Peyer's patch (tissue), 4 donors: ENCODE data around the gene DNASE2. TPM values are rescaled to one million over a fixed set of nuclear protein-coding genes. Genes with fewer than 3 reads are reported as not detected.
"Not testable (repeated sequence)": the region's sequence is repeated elsewhere in the genome, so short reads cannot be mapped to it uniquely, and the experiment has no call there.

Source experiments
- DNase-seq, 3 donors: peaks; one replicate each; pipeline ENCODE4 v3.0.0-alpha.2; 2017 to 2019
- H3K27ac ChIP-seq, 4 donors: fragments of 200-600 bp; sonication (generic); one replicate each; pipeline ENCODE4 v1.5.1; 2016 to 2019
- H3K27me3 ChIP-seq, 2 donors: fragments of 200-600 bp; sonication (generic); one replicate each; pipeline ENCODE4 v1.5.1; 2019
- H3K36me3 ChIP-seq, 3 donors: fragments of 200-600 bp; sonication (generic); one replicate each; pipeline ENCODE4 v1.5.1; 2016 to 2019
- H3K4me1 ChIP-seq, 4 donors: fragments of 200-600 bp; sonication (generic); one replicate each; pipeline ENCODE4 v1.5.1; 2016 to 2019
- H3K4me3 ChIP-seq, 4 donors: fragments of 200-600 bp; sonication (generic); 1 replicate in 3 of 4; 2 replicates in 1 of 4; pipeline ENCODE4 v1.5.1; 2016 to 2019; ENCODE audit warnings: mild to moderate bottlenecking in 1 of 4
- H3K9me3 ChIP-seq, 4 donors: fragments of 200-600 bp; sonication (generic); one replicate each; pipeline ENCODE4 v1.5.1; 2016 to 2019; ENCODE audit warnings: mild to moderate bottlenecking in 1 of 4
- CTCF ChIP-seq, 6 experiments: fragments of 450-650 bp in 4 of 6; fragments of 200-600 bp in 2 of 6; sonication (generic) in 1 of 6; IDR thresholded peaks; one replicate each; pipeline ENCODE4 v1.5.1; 2017 to 2019; ENCODE audit warnings: antibody characterized with exemption in 6 of 6, mild to moderate bottlenecking in 3 of 6, moderate library complexity in 1 of 6
- POLR2A ChIP-seq, 2 donors: fragments of 450-650 bp; IDR thresholded peaks; one replicate each; pipeline ENCODE4 v1.5.1; 2017; ENCODE audit warnings: antibody characterized with exemption in 2 of 2, mild to moderate bottlenecking in 2 of 2, moderate library complexity in 2 of 2
- total RNA-seq, 4 donors: library from RNA; depleted of rRNA; stranded (reverse); fragments of >200 nt; gene quantifications; one replicate each; pipeline ENCODE4 v1.1.0, GENCODE V29; 2016

DNASE2 gene
- total RNA-seq, 4 donors from 2014 or later = 8.9 to 16.5 (median 9.4) TPM

- peaks cover 0 to 33% (median 0%) of the 10 kb centered on the region in 3 donors for H3K36me3 ChIP-seq
- no peak for DNase-seq
These were observed 18.8 kb upstream of the DNASE2 start for GRCh38 chr19:12899891-12900518.

GRCh38 chr19:12896460-12896859 is 15.2 kb upstream of the DNASE2 start:
- no peaks in the 10 kb centered on the region for H3K9me3 ChIP-seq
- no peaks in the 10 kb centered on the region for H3K27me3 ChIP-seq
- no peak overlapping the region for H3K27ac ChIP-seq
- no peak overlapping the region for H3K4me3 ChIP-seq
- peaks cover 0 to 50% (median 0%) of the 10 kb centered on the region in 3 donors for H3K36me3 ChIP-seq
- H3K4me1 ChIP-seq = peaks cover 0 to 12% (median 9%) of the 10 kb centered on the region in 4 donors
- TF ChIP-seq CTCF (IDR thresholded peaks at IDR 0.05) (no peak), POLR2A (IDR thresholded peaks at IDR 0.05) (no peak)
- no peak for DNase-seq

More at GRCh38 chr19:12899891-12900518, 18.8 kb upstream of the DNASE2 start:
- H3K27me3 ChIP-seq = no peaks in the 10 kb centered on the region
- no peaks in the 10 kb centered on the region for H3K9me3 ChIP-seq
- TF ChIP-seq POLR2A (IDR thresholded peaks at IDR 0.05) (no peak), CTCF (IDR thresholded peaks at IDR 0.05) (no peak)
- H3K4me1 ChIP-seq = no peaks in the 10 kb centered on the region
- no peak overlapping the region for H3K27ac ChIP-seq
- H3K4me3 ChIP-seq = no peak overlapping the region

GRCh38 chr19:12893582-12893981 is 12.3 kb upstream of the DNASE2 start:
- no peaks in the 10 kb centered on the region for H3K9me3 ChIP-seq
- no peak overlapping the region for H3K27ac ChIP-seq
- DNase-seq = no peak
- TF ChIP-seq POLR2A (IDR thresholded peaks at IDR 0.05) (no peak), CTCF (IDR thresholded peaks at IDR 0.05) (no peak)
- H3K4me3 ChIP-seq = no peak overlapping the region
- H3K36me3 ChIP-seq = peaks cover 0 to 41% (median 0%) of the 10 kb centered on the region in 3 donors
- H3K27me3 ChIP-seq = no peaks in the 10 kb centered on the region
- H3K4me1 ChIP-seq = peaks cover 0 to 16% (median 12%) of the 10 kb centered on the region in 4 donors

- peak in 1 of 3 donors; percentile 57 for DNase-seq
- no peaks in the 10 kb centered on the region for H3K9me3 ChIP-seq
- H3K36me3 ChIP-seq = peaks cover 0 to 25% (median 0%) of the 10 kb centered on the region in 3 donors
- no peaks in the 10 kb centered on the region for H3K27me3 ChIP-seq
- peak overlapping the region; percentile 82 to 84 (median 82) for H3K27ac ChIP-seq
- H3K4me3 ChIP-seq = peak overlapping the region; percentile 81 to 95 (median 94)
- TF ChIP-seq CTCF (IDR thresholded peaks at IDR 0.05) (no peak), POLR2A (IDR thresholded peaks at IDR 0.05) (no peak)
- H3K4me1 ChIP-seq = peaks cover 0 to 16% (median 12%) of the 10 kb centered on the region in 4 donors
These were observed 10.3 kb upstream of the DNASE2 start for GRCh38 chr19:12891553-12892021.

GRCh38 chr19:12890787-12891552 is 9.7 kb upstream of the DNASE2 start, which contains the start of gene GCDH:
Gene GCDH, plus strand, starts transcription at chr19:12891160. Its CDS starts 145 bp downstream, at chr19:12891305.
- Histone ChIP-seq H3K4me1 (peaks cover 0 to 16% (median 13%) of the 10 kb centered on the region in 4 donors), H3K27ac (peak within 1 kb of the TSS; percentile 82 to 84 (median 82)), H3K27me3 (peaks cover 0 to under 1% of the 10 kb centered on the region in 2 donors), H3K4me3 (peak within 1 kb of the TSS; percentile 81 to 95 (median 94)), H3K9me3 (no peaks in the 10 kb centered on the region), H3K36me3 (peaks cover 0 to 19% (median 0%) of the 10 kb centered on the region in 3 donors)
- DNase-seq = peak; percentile 96 to 99 (median 97)
- TF ChIP-seq CTCF (IDR thresholded peaks at IDR 0.05) (peak in 2 of 6 experiments; percentile 15 to 34), POLR2A (IDR thresholded peaks at IDR 0.05) (peak; percentile 79 to 92)

GRCh38 chr19:12890299-12890786 is 9.1 kb upstream of the DNASE2 start:
- not testable (repeated sequence) for H3K27me3 ChIP-seq, DNase-seq, H3K9me3 ChIP-seq
- H3K4me3 ChIP-seq = peak overlapping the region; percentile 81 to 95 (median 94)
- peaks cover 0 to 22% (median 16%) of the 10 kb centered on the region in 4 donors for H3K4me1 ChIP-seq
- peak overlapping the region; percentile 45 to 84 (median 77) for H3K27ac ChIP-seq
- peaks cover 0 to 17% (median 0%) of the 10 kb centered on the region in 3 donors for H3K36me3 ChIP-seq
